ENCODE measurements around the gene DUOX1.

DUOX1 gene

DNA sequence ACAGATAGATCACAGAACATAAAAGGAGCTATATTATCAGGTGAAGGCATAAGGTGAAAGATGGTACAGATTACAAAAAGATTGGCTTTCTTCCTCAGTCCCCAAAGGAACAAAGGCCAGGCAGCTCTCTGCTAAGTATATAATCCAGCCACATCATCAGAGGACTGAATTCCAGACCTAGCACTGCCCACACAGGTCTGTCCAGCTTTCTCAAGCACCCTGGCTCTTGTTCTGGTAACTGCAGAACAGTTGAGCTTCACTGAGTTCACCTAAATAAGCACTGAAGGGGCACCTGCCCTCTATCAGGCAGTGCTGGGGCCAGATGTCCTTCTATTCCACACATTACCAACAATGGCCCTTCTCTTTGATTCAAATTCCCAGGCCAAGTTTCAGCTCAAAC lies 6.4 kb upstream of the DUOX1 start:
- DNase-seq, result peak in 1 of 2 donors; percentile 26
- H4K91ac ChIP-seq (ENCODE audit: low read depth, low read length), result no peak overlapping the region
- H3K9me3 ChIP-seq (ENCODE audit: insufficient read depth, low read depth, low read length), result no peaks in the 10 kb centered on the region
- no peak overlapping the region for H2BK5ac ChIP-seq (ENCODE audit: low read depth, low read length, poor library complexity)
- H3K9ac ChIP-seq (ENCODE audit: low read length), result no peak overlapping the region
- H3K27me3 ChIP-seq (ENCODE audit: insufficient read depth, low read length), result peaks cover 9% of the 10 kb centered on the region
- H3K23ac ChIP-seq (ENCODE audit: low read length), result no peak overlapping the region
- H2BK120ac ChIP-seq (ENCODE audit: insufficient read depth, low read length, poor library complexity), result no peak overlapping the region
- peaks cover 0 to 7% of the 10 kb centered on the region in 2 experiments for H3K4me1 ChIP-seq (ENCODE audit: control insufficient read depth in 1 of 2, insufficient read depth in 2 of 2, low read length in 2 of 2)
- no peaks in the 10 kb centered on the region for H3K79me2 ChIP-seq (ENCODE audit: control insufficient read depth, insufficient read depth, low read length, poor library complexity)
- H3K79me1 ChIP-seq (ENCODE audit: low read length), result no peaks in the 10 kb centered on the region
- H3K4me3 ChIP-seq (ENCODE audit: low read depth, low read length), result no peak overlapping the region
- no peak overlapping the region for H2BK12ac ChIP-seq (ENCODE audit: low read length)
- H3K4me2 ChIP-seq (ENCODE audit: low read length), result no peak overlapping the region
- no peak overlapping the region for H2AK5ac ChIP-seq (ENCODE audit: low read length)
- H3K27ac ChIP-seq (ENCODE audit: low read depth, low read length), result no peak overlapping the region
- H4K8ac ChIP-seq (ENCODE audit: low read depth, low read length), result no peak overlapping the region
- H4K12ac ChIP-seq (ENCODE audit: low read depth, low read length), result no peak overlapping the region
- no peak overlapping the region for H3K4ac ChIP-seq (ENCODE audit: low read depth, low read length)
- H3K14ac ChIP-seq (ENCODE audit: low read length), result no peak overlapping the region
- H2AFZ ChIP-seq (ENCODE audit: insufficient read depth, low read length, poor library complexity), result no peak overlapping the region
- no peaks in the 10 kb centered on the region for H3K36me3 ChIP-seq (ENCODE audit: control insufficient read depth in 1 of 2, insufficient read depth in 2 of 2, low read length in 2 of 2)
- H3K18ac ChIP-seq (ENCODE audit: low read length), result no peak overlapping the region

DNA sequence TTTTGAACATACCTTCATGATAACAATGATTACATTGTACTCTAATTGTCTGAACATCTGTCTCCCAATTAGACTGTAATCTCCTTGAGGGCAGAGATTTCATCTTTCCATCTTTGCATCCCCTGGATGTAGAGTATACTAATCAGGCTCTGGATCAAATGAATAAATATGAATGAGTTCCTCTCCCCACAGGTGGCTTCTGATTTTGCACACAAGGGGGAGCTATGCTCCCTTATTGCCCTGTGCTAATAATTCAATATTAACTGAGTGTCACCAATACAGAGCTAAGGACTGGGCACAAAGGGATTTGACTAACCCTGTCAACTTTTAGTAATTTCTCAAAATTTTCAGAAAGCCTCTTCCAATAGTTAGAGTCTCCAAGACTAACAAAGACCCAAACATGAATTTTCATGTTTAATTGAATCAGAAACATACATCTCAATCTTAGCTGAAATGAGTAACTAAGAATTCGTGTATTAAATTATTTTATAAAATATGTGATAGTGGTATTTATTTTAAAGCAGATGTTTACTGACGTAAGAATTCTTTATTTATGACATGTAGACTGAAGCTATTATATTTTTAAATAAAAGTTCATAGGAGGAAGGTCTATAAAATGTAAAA lies 3.1 kb upstream of the DUOX1 start:
- no peak overlapping the region for H3K9ac ChIP-seq (ENCODE audit: low read length)
- H4K91ac ChIP-seq (ENCODE audit: low read depth, low read length), result no peak overlapping the region
- H3K23ac ChIP-seq (ENCODE audit: low read length), result no peak overlapping the region
- no peak overlapping the region for H4K8ac ChIP-seq (ENCODE audit: low read depth, low read length)
- H2BK120ac ChIP-seq (ENCODE audit: insufficient read depth, low read length, poor library complexity), result no peak overlapping the region
- peak in 1 of 2 donors; percentile 51 for DNase-seq
- no peak overlapping the region for H3K27ac ChIP-seq (ENCODE audit: low read depth, low read length)
- no peak overlapping the region for H3K14ac ChIP-seq (ENCODE audit: low read length)
- H2AK5ac ChIP-seq (ENCODE audit: low read length), result no peak overlapping the region
- peaks cover 34% of the 10 kb centered on the region for H3K27me3 ChIP-seq (ENCODE audit: insufficient read depth, low read length)
- H3K36me3 ChIP-seq (ENCODE audit: control insufficient read depth in 1 of 2, insufficient read depth in 2 of 2, low read length in 2 of 2), result no peaks in the 10 kb centered on the region
- 100% methylated on average over 1 of the region's 2 CpGs for WGBS (ENCODE audit: extremely low coverage, insufficient coverage, insufficient read length)
- H2BK12ac ChIP-seq (ENCODE audit: low read length), result no peak overlapping the region
- H3K79me1 ChIP-seq (ENCODE audit: low read length), result no peaks in the 10 kb centered on the region
- H3K4me3 ChIP-seq (ENCODE audit: low read depth, low read length), result no peak overlapping the region
- no peak overlapping the region for H3K18ac ChIP-seq (ENCODE audit: low read length)
- no peak overlapping the region for H4K12ac ChIP-seq (ENCODE audit: low read depth, low read length)
- H3K4ac ChIP-seq (ENCODE audit: low read depth, low read length), result no peak overlapping the region
- no peak overlapping the region for H2AFZ ChIP-seq (ENCODE audit: insufficient read depth, low read length, poor library complexity)
- H3K4me2 ChIP-seq (ENCODE audit: low read length), result no peak overlapping the region
- peaks cover 4% of the 10 kb centered on the region for H3K9me3 ChIP-seq (ENCODE audit: insufficient read depth, low read depth, low read length)
- no peaks in the 10 kb centered on the region for H3K79me2 ChIP-seq (ENCODE audit: control insufficient read depth, insufficient read depth, low read length, poor library complexity)
- no peak overlapping the region for H2BK5ac ChIP-seq (ENCODE audit: low read depth, low read length, poor library complexity)
- H3K4me1 ChIP-seq (ENCODE audit: control insufficient read depth in 1 of 2, insufficient read depth in 2 of 2, low read length in 2 of 2), result peaks cover 5 to 7% of the 10 kb centered on the region in 2 experiments

DNA sequence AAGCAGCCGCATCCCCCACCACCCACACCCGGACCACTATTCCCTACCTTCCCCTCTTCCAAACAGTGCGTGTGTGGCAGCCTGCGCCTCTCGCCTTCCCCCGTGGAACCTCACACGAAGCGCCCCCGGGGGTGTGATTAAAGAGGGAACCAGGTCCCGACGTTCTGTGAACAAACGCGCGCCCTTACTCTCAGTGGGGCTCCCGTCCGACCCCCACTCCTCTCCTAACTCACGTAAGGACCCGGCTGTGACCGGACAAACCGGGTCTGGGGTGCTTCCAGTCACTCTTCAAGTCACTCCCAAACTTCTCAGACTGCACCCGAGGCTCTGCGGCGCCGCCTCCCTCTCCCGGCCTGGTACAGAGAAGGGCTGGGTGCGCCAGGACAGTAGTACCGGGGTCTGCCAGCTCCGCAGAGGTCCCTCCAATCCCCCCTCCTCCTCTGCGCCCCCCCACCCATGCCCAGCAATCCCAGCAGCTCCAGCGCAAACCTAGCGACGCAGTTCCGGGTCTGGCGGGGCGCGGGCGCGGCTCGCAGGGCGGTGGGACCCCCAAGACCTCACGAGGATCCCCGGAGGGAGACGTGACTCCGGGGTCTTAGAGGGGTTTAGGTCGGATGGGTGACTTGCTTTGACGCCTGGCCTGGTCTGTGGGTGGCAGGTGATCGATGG lies 689 bp upstream of the DUOX1 start:
- H2BK5ac ChIP-seq (ENCODE audit: low read depth, low read length, poor library complexity), result no peak overlapping the region

DNA sequence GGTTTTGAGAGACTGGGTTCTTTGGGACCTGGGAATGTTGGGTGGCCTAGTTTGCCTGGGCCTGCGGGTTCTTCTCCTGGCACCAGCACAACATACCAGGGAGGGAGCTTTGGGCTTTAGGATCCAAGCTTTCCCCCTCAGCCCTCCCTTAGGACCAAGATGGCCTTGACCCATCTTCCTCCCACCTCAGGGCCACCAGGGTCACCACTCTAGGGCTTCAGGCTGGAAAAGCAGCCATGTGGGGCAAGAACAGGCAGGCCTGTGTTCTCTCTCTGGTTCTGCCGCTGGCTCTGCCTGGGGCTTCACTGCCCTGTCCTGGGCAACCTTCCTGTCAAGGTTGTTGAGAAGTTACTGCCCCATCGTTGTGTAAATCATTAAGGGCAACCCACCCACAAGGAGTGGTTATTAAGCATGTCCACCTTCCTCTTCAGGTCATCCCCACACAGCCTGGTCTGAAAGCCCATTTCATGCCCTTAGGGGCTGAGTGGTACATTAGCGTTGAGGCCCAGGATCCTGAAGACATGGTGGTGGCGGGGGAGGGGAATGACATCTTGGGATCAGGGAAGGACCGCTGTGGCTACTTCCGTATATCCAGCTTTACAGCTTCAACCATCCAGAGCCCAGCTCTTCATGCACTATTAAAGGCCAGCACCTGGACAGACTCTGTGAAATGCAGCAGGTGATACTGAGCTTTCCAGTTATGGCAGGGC lies 652 bp downstream of the DUOX1 start:
- Histone ChIP-seq H3K23ac (ENCODE audit: low read length) (peak overlapping the region; percentile 58), H3K4me3 (ENCODE audit: low read depth, low read length) (peak overlapping the region; percentile 11), H2AK5ac (ENCODE audit: low read length) (no peak overlapping the region), H2BK120ac (ENCODE audit: insufficient read depth, low read length, poor library complexity) (no peak overlapping the region), H3K27ac (ENCODE audit: low read depth, low read length) (no peak overlapping the region), H3K36me3 (ENCODE audit: control insufficient read depth in 1 of 2, insufficient read depth in 2 of 2, low read length in 2 of 2) (no peaks in the 10 kb centered on the region), H3K4me1 (ENCODE audit: control insufficient read depth in 1 of 2, insufficient read depth in 2 of 2, low read length in 2 of 2) (peaks cover 3 to 5% of the 10 kb centered on the region in 2 experiments), H3K79me2 (ENCODE audit: control insufficient read depth, insufficient read depth, low read length, poor library complexity) (no peaks in the 10 kb centered on the region), H4K91ac (ENCODE audit: low read depth, low read length) (no peak overlapping the region), H4K8ac (ENCODE audit: low read depth, low read length) (no peak overlapping the region), H3K27me3 (ENCODE audit: insufficient read depth, low read length) (peaks cover 58% of the 10 kb centered on the region), H3K9me3 (ENCODE audit: insufficient read depth, low read depth, low read length) (peaks cover 14% of the 10 kb centered on the region), H3K9ac (ENCODE audit: low read length) (no peak overlapping the region), H3K14ac (ENCODE audit: low read length) (no peak overlapping the region), H2AFZ (ENCODE audit: insufficient read depth, low read length, poor library complexity) (no peak overlapping the region), H3K79me1 (ENCODE audit: low read length) (no peaks in the 10 kb centered on the region), H2BK5ac (ENCODE audit: low read depth, low read length, poor library complexity) (no peak overlapping the region), H3K4ac (ENCODE audit: low read depth, low read length) (no peak overlapping the region), H3K4me2 (ENCODE audit: low read length) (peak overlapping the region; percentile 8), H4K12ac (ENCODE audit: low read depth, low read length) (no peak overlapping the region), H2BK12ac (ENCODE audit: low read length) (no peak overlapping the region), H3K18ac (ENCODE audit: low read length) (no peak overlapping the region)
- WGBS (ENCODE audit: extremely low coverage, insufficient coverage, insufficient read length), result no CpG with 5 or more reads among the region's 7 CpGs
- DNase-seq, result no peak

More for the DNA sequence above, 689 bp upstream of the DUOX1 start:
- Histone ChIP-seq H4K8ac (ENCODE audit: low read depth, low read length) (no peak overlapping the region), H2AK5ac (ENCODE audit: low read length) (no peak overlapping the region), H3K4me2 (ENCODE audit: low read length) (no peak overlapping the region), H3K4me1 (ENCODE audit: control insufficient read depth in 1 of 2, insufficient read depth in 2 of 2, low read length in 2 of 2) (peaks cover 0 to 5% of the 10 kb centered on the region in 2 experiments), H2AFZ (ENCODE audit: insufficient read depth, low read length, poor library complexity) (no peak overlapping the region), H4K91ac (ENCODE audit: low read depth, low read length) (no peak overlapping the region), H3K36me3 (ENCODE audit: control insufficient read depth in 1 of 2, insufficient read depth in 2 of 2, low read length in 2 of 2) (no peaks in the 10 kb centered on the region), H3K79me2 (ENCODE audit: control insufficient read depth, insufficient read depth, low read length, poor library complexity) (no peaks in the 10 kb centered on the region), H3K14ac (ENCODE audit: low read length) (no peak overlapping the region), H2BK120ac (ENCODE audit: insufficient read depth, low read length, poor library complexity) (no peak overlapping the region), H3K23ac (ENCODE audit: low read length) (no peak overlapping the region), H3K79me1 (ENCODE audit: low read length) (no peaks in the 10 kb centered on the region), H3K27ac (ENCODE audit: low read depth, low read length) (no peak overlapping the region), H3K9ac (ENCODE audit: low read length) (no peak overlapping the region), H4K12ac (ENCODE audit: low read depth, low read length) (no peak overlapping the region), H3K18ac (ENCODE audit: low read length) (no peak overlapping the region), H3K27me3 (ENCODE audit: insufficient read depth, low read length) (peaks cover 46% of the 10 kb centered on the region), H3K9me3 (ENCODE audit: insufficient read depth, low read depth, low read length) (peaks cover 7% of the 10 kb centered on the region), H3K4ac (ENCODE audit: low read depth, low read length) (no peak overlapping the region), H2BK12ac (ENCODE audit: low read length) (no peak overlapping the region), H3K4me3 (ENCODE audit: low read depth, low read length) (no peak overlapping the region)
- no peak for DNase-seq
- no CpG with 5 or more reads among the region's 47 CpGs for WGBS (ENCODE audit: extremely low coverage, insufficient coverage, insufficient read length)

All from trophoblast cell (in vitro differentiated cells and primary cell).